Measurements from ENCODE around the gene OLFML2A.

The OLFML2A gene

GRCh38 chr9:124797343-124798103 lies 20.6 kb downstream of the OLFML2A start:
- DNase-seq (ENCODE audit: low read depth in 2 of 2), result no peak

GRCh38 chr9:124799274-124800006 lies 22.5 kb downstream of the OLFML2A start:
- DNase-seq (ENCODE audit: low read depth in 2 of 2), result no peak

DNA sequence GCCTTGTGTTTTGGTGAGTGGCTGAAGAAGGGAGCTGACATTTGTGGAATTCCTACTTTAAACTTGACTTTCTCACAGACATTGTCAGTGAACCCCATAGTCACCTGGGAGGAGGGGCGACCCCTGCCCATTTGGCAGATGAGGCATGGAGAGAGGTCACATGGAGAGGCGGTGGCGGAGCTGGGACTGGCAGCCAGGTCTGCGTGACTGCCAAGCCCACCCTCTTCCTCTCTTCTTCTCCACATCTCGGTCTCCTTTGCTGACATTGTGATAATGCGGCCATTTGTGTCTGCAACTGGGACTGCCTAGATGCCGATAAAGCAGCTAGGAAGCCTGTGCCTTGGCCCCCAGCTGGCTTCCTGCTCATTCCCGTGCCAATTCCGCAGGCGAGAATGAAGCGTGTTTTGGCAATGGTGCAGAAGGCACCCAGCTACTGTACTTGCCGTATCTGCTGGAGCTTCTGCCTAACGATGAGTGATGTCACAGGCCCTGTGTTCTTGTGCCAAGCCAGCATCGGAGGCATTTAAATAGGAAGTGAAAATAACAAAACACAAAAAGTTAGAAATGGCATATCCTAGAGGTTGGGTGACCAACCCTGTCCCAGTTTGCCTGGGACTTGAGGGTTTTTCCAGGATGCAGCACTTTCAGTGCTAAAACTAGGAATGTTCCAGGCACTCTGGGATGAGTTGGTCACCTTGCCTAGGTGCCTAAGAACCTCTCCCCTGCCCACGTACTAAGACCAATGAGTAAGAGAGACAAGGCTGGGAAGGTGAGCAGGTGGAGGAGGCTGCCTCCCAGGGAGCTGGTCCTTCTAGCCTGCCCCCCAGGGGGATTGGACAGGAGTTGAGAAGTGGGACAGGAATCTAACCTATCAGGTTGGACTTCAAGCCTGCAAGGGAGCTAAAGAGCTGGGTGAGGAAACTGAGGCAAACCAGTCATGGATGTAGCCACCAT lies 23.6 kb downstream of the OLFML2A start:
- no peak for DNase-seq (ENCODE audit: low read depth in 2 of 2)

GRCh38 chr9:124801356-124801755 lies 24.4 kb downstream of the OLFML2A start:
- no peak for DNase-seq (ENCODE audit: low read depth in 2 of 2)

GRCh38 chr9:124802426-124802825 lies 25.5 kb downstream of the OLFML2A start:
- no peak for DNase-seq (ENCODE audit: low read depth in 2 of 2)

DNA sequence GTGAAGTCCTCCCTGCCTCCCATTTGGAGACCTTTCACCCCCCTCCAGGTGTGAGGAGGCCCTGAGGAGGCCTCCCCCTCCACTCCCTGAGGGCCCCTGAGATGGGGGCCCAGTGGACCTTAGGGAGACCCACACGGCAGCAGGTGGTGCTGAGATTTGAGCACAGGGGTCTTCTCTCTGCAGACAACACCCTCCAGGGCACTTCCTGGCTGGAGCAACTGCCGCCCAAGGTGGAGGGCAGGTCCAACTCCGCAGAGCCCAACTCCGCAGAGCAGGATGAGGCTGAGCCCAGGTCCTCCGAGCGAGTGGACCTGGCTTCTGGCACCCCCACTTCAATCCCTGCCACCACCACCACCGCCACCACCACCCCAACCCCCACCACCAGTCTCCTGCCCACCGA lies 27.0 kb downstream of the OLFML2A start:
- DNase-seq (ENCODE audit: low read depth in 2 of 2), result no peak

GRCh38 chr9:124805186-124805585 lies 28.3 kb downstream of the OLFML2A start:
- no peak for DNase-seq (ENCODE audit: low read depth in 2 of 2)

DNA sequence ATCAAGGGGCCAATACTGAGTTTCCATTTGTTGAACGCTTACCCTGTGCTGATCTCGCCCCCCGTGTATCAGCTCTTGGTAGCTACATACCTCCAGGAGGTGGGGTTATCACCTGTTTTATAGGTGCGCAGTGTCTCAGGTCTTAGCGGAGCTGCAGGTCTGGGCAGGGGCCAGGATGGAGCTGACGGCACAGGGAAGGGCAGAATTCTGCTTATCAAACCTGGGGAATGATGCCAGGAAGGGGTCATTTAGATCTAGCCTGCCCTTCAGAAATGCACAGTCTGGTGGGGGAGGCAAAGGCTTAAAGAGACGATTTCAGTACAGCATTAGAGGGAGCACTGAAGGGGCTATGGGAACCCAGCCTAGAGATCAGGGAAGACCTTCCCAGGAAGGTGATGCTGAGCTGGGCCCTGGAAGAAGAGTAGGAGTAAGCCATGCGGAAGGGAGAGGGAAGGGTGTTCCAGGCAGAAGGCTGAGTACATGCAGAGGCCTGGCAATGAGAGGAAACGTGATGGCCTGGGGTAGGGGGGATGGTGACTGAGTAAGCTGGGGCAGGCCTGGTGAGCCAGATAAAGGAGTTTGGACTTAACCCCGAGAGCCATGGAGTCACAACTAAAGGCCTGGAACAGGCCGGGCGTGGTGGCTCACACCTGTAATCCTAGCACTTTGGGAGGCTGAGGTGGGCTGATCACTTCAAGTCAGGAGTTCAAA lies 31.5 kb downstream of the OLFML2A start:
- no peak for DNase-seq (ENCODE audit: low read depth in 2 of 2)

DNA sequence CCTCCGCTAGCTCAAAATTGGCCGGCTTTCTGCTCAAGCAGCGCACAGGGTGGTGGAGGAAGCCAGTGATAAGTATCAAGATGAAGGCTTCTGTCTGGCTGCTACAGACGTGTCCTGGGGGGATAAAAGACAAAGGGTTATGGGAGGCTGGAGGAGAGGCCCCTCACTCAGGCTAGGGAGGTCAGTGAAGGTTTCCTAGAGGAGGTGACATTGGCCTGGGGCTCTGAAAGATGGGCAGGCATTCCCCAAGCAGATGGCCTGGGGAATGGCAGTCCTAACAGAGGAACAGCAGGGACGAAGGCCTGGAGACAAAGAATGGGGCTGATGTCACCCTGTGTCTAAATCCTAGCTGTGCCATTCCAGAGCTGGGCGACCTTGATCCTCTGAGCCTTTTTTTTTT lies 32.3 kb downstream of the OLFML2A start:
- no peak for DNase-seq (ENCODE audit: low read depth in 2 of 2)

- DNase-seq (ENCODE audit: low read depth in 2 of 2), result no peak
Observed at GRCh38 chr9:124809741-124810500, 33.0 kb downstream of the OLFML2A start.

GRCh38 chr9:124810663-124811355 lies 33.9 kb downstream of the OLFML2A start:
- DNase-seq (ENCODE audit: low read depth in 2 of 2), result no peak

DNA sequence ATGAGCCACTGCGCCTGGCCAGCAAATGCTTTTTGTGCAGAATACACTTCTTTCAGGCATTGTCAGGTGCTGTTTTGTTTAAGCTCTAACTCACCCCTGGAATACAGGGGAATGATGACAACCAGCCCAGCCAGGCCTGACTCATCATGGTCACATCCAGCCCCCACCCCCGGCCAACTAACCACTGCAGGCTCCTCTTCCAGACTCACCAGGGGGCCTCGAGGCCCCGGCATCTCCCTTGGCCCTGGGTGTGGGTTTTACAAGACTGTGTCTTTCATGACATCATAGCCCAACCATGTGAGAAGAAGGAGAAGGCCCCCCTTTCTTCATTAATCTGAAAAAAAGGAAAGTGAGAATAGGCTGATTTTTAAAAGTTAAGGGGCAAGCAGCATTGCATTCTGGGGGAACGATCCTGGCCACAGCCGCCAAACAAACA lies 35.5 kb downstream of the OLFML2A start:
- DNase-seq (ENCODE audit: low read depth in 2 of 2), result no peak

DNA sequence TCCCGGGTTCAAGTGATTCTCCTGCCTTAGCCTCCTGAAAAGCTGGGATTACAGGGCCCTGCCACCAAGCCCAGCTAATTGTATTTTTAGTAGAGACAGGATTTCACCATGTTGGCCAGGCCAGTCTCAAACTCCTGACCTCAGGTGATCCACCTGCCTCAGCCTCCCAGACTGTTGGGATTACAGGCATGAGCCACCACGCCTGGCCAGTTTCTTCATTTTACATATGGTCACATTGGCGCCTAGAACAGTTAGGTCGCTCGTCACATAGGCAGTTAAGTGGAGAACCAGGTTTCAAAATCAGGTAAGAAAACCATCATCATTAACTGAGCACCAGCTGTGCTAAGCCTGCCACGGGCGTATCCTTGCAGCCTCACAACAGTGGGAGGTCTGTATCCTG lies 36.1 kb downstream of the OLFML2A start:
- DNase-seq (ENCODE audit: low read depth in 2 of 2), result no peak

DNA sequence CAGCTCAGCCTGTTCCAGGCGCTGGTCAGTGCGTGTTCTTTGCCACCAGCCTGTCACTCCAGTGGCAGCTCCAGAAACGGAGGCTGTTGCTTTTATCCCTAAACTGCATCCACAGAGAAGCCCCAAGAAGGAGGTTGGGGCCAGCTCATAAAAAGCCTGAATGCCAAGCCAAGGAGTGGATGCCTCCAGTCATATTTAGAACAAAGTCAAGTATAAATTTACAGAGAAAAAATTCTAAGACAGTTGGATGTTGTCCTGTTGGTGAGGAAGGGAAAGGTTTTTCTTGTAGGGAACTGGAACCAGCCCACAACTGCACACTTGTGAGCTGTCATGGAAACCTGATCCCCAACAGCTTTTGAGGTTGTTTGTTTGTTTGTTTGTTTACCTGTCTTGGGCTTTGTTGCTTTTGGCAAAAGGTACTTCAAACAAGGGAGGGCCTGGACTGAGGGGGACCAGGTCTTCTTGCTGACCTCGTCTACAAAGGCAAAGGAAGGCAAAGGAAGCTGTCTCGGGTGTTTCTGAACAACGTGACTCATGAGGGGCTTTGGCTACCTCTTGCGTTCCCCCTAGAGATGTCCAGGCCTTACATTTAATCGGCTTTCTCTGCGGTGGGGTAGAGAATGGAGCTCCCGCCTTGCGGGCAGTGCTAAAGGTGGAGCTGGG lies 36.7 kb downstream of the OLFML2A start:
- DNase-seq (ENCODE audit: low read depth in 2 of 2), result no peak

DNA sequence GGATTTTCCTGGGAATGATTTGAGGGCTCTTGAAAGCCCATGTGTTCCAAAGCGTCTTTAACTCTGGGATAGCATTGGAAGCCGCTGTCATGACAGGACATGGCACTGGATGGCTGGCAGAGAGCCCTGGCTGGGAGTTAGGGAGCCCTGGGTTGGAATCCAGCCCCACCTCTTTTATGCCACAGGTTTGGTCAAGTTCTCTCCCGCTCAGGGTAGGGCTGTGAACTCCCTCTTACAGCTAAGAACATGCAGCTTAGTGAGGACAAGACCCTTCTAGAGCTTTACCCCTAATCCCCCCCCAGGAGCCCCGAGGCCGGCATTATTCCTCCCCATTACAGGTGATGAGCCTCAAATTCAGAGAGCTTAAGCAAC lies 37.2 kb downstream of the OLFML2A start:
- DNase-seq (ENCODE audit: low read depth in 2 of 2), result no peak

- DNase-seq (ENCODE audit: low read depth in 2 of 2), result no peak
Observed at GRCh38 chr9:124815601-124816000, 38.7 kb downstream of the OLFML2A start.

- DNase-seq (ENCODE audit: low read depth in 2 of 2), result no peak
Observed at GRCh38 chr9:124818431-124819281, 41.7 kb downstream of the OLFML2A start.

DNA sequence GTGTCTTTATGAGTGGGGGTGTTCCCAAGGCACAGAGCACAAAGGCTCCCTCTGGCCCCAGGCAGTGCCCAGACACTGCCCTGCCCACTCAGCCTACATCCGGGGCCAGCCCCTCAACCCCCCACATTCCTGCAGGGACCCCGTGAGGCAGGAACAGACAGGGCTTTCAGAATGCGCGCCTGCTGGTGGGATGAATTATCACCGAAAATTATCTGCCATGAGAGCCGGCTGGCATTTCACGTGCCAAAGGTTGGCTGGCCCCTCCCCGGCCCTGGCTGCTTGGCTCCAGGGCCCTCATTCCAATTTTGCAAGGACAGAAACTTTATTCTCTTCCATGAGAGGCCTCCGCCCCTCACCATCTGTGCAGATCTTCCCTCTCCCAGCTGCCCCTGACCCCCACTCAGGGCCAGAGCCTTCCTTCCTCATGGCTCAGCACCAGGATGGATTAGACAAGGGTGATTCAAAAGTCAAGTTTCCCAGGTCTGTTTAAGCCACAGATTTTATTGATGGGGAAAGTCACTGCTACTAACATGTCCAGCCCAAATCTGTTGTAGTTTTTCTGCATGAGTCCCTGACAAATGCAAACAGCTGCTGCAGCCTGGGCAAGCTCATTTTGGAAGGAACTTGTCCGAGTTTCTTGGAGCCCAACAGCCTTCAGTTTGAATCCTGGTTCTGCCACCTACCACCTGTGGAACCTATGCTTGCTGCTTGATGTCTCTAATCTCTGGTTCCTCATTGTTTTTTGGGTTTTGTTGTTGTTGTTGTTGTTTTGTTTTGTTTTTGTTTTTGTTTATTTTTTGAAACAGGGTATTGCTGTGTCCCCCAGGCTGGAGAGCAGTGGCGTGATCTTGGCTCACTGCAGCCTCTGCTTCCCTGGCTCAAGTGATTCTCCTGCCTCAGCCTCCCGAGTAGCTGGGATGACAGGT lies 44.0 kb downstream of the OLFML2A start:
- no peak for DNase-seq (ENCODE audit: low read depth in 2 of 2)
